Measurements from ENCODE around the gene COX19. TPM values are rescaled to one million over a fixed set of nuclear protein-coding genes. Genes with fewer than 3 reads are reported as not detected.
A peak's percentile ranks its signal among the peaks of the same experiment; 100 is the strongest.

Gene COX19
- total and polyA plus RNA-seq, 2 of the 13 experiments (the other 11 are each of a cell fraction or from before 2014, with no cell fraction given), result 11.5 to 21.7 TPM

DNA sequence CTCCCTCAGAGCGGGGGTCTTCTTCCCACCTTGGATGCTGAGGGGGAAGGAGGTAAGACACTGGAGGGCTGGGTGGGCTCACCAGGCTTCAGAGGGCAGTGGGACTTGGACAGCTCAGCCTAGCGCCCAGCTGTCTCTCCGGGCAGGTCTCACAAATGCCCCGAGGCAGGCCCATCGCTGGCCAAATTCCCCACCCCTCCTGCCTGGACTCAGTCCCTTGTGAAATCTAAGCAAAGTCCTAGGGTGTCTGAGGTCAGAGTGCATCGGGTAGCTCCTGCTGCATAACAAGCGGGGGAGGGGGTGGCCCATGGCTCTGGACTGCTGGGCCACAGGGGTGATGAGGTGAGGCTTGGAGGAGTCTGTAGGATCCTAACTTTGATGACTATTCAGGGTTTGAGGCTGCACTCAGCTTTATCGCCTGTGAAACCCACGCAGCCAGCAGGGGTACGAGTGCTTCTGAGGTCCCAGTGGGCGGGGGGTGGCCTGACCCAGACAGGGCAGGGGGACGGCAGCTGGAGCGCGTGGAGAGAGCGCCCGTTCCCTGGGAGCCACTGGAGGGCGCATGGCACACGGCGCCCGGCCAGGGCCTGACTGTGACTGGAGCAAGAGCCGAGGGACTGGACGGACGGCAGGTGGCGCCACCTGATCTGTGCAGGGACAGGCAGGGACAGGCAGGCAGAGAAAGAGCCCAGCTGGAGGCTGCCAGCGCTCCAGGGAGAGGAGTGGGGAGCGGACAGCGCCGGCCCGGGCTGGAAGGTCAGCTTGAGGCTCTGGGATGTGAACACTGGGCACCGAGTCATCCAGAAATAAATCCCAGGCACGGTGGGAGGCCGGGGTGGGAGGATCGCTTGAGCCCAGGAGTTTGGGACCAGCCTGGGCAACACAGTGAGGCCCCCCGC is 17.6 kb upstream of the COX19 start (continued):
- TF ChIP-seq, protein P1, sequence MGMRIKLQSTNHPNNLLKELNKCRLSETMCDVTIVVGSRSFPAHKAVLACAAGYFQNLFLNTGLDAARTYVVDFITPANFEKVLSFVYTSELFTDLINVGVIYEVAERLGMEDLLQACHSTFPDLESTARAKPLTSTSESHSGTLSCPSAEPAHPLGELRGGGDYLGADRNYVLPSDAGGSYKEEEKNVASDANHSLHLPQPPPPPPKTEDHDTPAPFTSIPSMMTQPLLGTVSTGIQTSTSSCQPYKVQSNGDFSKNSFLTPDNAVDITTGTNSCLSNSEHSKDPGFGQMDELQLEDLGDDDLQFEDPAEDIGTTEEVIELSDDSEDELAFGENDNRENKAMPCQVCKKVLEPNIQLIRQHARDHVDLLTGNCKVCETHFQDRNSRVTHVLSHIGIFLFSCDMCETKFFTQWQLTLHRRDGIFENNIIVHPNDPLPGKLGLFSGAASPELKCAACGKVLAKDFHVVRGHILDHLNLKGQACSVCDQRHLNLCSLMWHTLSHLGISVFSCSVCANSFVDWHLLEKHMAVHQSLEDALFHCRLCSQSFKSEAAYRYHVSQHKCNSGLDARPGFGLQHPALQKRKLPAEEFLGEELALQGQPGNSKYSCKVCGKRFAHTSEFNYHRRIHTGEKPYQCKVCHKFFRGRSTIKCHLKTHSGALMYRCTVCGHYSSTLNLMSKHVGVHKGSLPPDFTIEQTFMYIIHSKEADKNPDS (CRISPR knock-in tag; IDR thresholded peaks at IDR 0.05), result peak; percentile 85
- peak; percentile 85 for TF ChIP-seq SKI (IDR thresholded peaks at IDR 0.05; ENCODE audit: partially characterized antibody)
- TF ChIP-seq TOE1 (CRISPR knock-in tag; IDR thresholded peaks at IDR 0.05), result peak; percentile 34; the same call in 1 of the 2 replicates
- TF ChIP-seq PCBP2 (optimal IDR thresholded peaks at IDR 0.05; ENCODE audit: low read depth, low read length, poor library complexity, severe bottlenecking), result no peak
- TF ChIP-seq, protein P2, sequence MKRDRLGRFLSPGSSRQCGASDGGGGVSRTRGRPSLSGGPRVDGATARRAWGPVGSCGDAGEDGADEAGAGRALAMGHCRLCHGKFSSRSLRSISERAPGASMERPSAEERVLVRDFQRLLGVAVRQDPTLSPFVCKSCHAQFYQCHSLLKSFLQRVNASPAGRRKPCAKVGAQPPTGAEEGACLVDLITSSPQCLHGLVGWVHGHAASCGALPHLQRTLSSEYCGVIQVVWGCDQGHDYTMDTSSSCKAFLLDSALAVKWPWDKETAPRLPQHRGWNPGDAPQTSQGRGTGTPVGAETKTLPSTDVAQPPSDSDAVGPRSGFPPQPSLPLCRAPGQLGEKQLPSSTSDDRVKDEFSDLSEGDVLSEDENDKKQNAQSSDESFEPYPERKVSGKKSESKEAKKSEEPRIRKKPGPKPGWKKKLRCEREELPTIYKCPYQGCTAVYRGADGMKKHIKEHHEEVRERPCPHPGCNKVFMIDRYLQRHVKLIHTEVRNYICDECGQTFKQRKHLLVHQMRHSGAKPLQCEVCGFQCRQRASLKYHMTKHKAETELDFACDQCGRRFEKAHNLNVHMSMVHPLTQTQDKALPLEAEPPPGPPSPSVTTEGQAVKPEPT (CRISPR knock-in tag; IDR thresholded peaks at IDR 0.05; ENCODE audit: low read depth), result peak; percentile 82
- TF ChIP-seq GLI4 (CRISPR knock-in tag; IDR thresholded peaks at IDR 0.05; ENCODE audit: borderline replicate concordance), result peak; percentile 77; the same call in 1 of the 2 replicates
- TF ChIP-seq IKZF4 (CRISPR knock-in tag; IDR thresholded peaks at IDR 0.05; ENCODE audit: borderline replicate concordance, low read depth, not compliant biosample characterization), result no peak
- TF ChIP-seq ZFP90 (CRISPR knock-in tag; IDR thresholded peaks at IDR 0.05; ENCODE audit: borderline replicate concordance), result peak; percentile 17; the same call in 1 of the 2 replicates
- no peak for TF ChIP-seq U2AF1 (optimal IDR thresholded peaks at IDR 0.05; ENCODE audit: low read depth, low read length)
- no peak for TF ChIP-seq ZNF773 (CRISPR knock-in tag; IDR thresholded peaks at IDR 0.05; ENCODE audit: borderline replicate concordance)
- no peak; the same call in 1 of the 2 replicates for TF ChIP-seq THYN1 (CRISPR knock-in tag; IDR thresholded peaks at IDR 0.05; ENCODE audit: borderline replicate concordance, low read depth)
- 0 out of 2 replicates have a peak, but pooled peaks have one; percentile 42 for TF ChIP-seq ZNF558 (CRISPR knock-in tag; IDR thresholded peaks at IDR 0.05; ENCODE audit: borderline replicate concordance)
- TF ChIP-seq, protein P3, sequence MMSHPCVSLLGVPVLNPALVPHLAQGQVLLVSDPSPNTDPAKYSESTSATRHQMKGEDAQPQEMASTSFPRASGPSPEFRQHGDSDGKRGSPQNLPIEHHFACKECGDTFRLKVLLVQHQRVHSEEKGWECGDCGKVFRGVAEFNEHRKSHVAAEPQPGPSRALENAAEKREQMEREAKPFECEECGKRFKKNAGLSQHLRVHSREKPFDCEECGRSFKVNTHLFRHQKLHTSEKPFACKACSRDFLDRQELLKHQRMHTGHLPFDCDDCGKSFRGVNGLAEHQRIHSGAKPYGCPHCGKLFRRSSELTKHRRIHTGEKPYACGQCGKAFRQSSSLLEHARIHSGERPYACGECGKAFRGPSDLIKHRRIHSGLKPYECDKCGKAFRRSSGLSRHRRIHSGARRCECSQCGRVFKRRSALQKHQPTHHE (CRISPR knock-in tag; IDR thresholded peaks at IDR 0.05; ENCODE audit: borderline replicate concordance), result peak; percentile 13; the same call in 1 of the 2 replicates
- no peak for TF ChIP-seq ZNF720 (CRISPR knock-in tag; IDR thresholded peaks at IDR 0.05)
- no peak for TF ChIP-seq CCAR2 (optimal IDR thresholded peaks at IDR 0.05; ENCODE audit: low read depth, low read length)
- TF ChIP-seq, protein P4, sequence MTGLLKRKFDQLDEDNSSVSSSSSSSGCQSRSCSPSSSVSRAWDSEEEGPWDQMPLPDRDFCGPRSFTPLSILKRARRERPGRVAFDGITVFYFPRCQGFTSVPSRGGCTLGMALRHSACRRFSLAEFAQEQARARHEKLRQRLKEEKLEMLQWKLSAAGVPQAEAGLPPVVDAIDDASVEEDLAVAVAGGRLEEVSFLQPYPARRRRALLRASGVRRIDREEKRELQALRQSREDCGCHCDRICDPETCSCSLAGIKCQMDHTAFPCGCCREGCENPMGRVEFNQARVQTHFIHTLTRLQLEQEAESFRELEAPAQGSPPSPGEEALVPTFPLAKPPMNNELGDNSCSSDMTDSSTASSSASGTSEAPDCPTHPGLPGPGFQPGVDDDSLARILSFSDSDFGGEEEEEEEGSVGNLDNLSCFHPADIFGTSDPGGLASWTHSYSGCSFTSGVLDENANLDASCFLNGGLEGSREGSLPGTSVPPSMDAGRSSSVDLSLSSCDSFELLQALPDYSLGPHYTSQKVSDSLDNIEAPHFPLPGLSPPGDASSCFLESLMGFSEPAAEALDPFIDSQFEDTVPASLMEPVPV (CRISPR knock-in tag; IDR thresholded peaks at IDR 0.05), result no peak
- TF ChIP-seq ZNF556 (CRISPR knock-in tag; IDR thresholded peaks at IDR 0.05; ENCODE audit: borderline replicate concordance), result peak; percentile 95
- 0 out of 2 replicates have a peak, but pooled peaks have one; percentile 8 for TF ChIP-seq ZNF333 (CRISPR knock-in tag; IDR thresholded peaks at IDR 0.05; ENCODE audit: borderline replicate concordance)
- peak; percentile 39; the same call in 1 of the 2 replicates for TF ChIP-seq ZNF780A (CRISPR knock-in tag; IDR thresholded peaks at IDR 0.05)
- TF ChIP-seq ZFP1 (CRISPR knock-in tag; IDR thresholded peaks at IDR 0.05), result peak; percentile 70; the same call in 1 of the 2 replicates
- TF ChIP-seq ZNF850 (CRISPR knock-in tag; conservative IDR thresholded peaks at IDR 0.05), result no peak
